Measurements from ENCODE around the gene STXBP5. TPM values are rescaled to one million over a fixed set of nuclear protein-coding genes. Genes with fewer than 3 reads are reported as not detected.
A peak's percentile ranks its signal among the peaks of the same experiment; 100 is the strongest.

STXBP5 gene
- total and polyA plus RNA-seq, 9 of the 15 experiments (the other 6 are each of a cell fraction or from before 2014, with no cell fraction given), result 23.3 to 172 (median 71.5) TPM

DNA sequence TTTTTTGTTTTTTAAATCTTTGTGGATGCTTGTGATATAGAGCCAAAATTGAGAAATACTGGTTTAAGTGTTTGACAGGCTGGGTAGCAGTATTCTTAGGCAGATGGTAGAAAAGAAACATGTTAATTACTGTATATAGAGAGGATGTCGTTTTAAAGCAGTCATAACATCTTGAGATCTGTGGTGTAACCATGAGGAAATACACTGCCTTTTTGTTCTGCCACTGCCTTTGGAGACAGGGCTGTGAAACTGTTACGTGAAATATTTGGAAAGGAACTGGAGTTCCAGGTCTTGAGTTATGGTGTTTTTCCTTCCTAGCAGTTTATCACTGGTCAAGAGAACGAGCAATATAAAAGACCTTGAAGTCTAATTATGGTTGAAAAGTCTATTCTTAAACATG is 19.5 kb downstream of the STXBP5 start (continued):
- TF ChIP-seq, protein P1, sequence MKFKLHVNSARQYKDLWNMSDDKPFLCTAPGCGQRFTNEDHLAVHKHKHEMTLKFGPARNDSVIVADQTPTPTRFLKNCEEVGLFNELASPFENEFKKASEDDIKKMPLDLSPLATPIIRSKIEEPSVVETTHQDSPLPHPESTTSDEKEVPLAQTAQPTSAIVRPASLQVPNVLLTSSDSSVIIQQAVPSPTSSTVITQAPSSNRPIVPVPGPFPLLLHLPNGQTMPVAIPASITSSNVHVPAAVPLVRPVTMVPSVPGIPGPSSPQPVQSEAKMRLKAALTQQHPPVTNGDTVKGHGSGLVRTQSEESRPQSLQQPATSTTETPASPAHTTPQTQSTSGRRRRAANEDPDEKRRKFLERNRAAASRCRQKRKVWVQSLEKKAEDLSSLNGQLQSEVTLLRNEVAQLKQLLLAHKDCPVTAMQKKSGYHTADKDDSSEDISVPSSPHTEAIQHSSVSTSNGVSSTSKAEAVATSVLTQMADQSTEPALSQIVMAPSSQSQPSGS (CRISPR knock-in tag; IDR thresholded peaks at IDR 0.05), result no peak

- intact Hi-C loops (cut with micrococcal nuclease), result no loop called here
- Histone ChIP-seq H3K27ac (ENCODE audit: extremely low read depth, low read depth, low read length) (no peak overlapping the region), H3K79me2 (ENCODE audit: control insufficient read depth, insufficient read depth, low read length) (peaks cover 100% of the 10 kb centered on the region), H4K20me1 (replicated peaks; ENCODE audit: control insufficient read depth, insufficient read depth, low read length) (no peaks in the 10 kb centered on the region), H3K9me3 (replicated peaks; ENCODE audit: control insufficient read depth, insufficient read depth, low read depth, low read length) (no peaks in the 10 kb centered on the region), H3K4me2 (ENCODE audit: insufficient read depth, low read length) (no peak overlapping the region), H2AFZ (ENCODE audit: low read depth, low read length) (no peak overlapping the region), H3K9ac (ENCODE audit: insufficient read depth in 1 of 2, low read depth in 2 of 2, low read length in 2 of 2) (no peak overlapping the region), H3K9me1 (ENCODE audit: control insufficient read depth, insufficient read depth, low read length) (no peaks in the 10 kb centered on the region), H3K27me3 (ENCODE audit: control insufficient read depth in 2 of 2, insufficient read depth in 2 of 2, low read length in 2 of 2) (no peaks in the 10 kb centered on the region), H3K4me3 (no peak overlapping the region), H3K4me1 (replicated peaks in 1 of 2; ENCODE audit: control insufficient read depth in 2 of 2, insufficient read depth in 2 of 2, low read length in 2 of 2) (peaks cover 0 to 31% of the 10 kb centered on the region in 2 experiments; a peak in 3 of 5 replicates), H3K36me3 (ENCODE audit: control insufficient read depth, insufficient read depth, low read length) (peaks cover 97% of the 10 kb centered on the region)
- TF ChIP-seq MYNN (IDR thresholded peaks at IDR 0.05) (peak; percentile 52; the same call in 1 of the 2 replicates), MYNN (CRISPR knock-in tag; IDR thresholded peaks at IDR 0.05) (no peak), THRB (CRISPR knock-in tag; conservative IDR thresholded peaks at IDR 0.05) (0 out of 2 replicates have a peak, but pooled peaks have one; percentile 30), E2F3 (CRISPR knock-in tag; IDR thresholded peaks at IDR 0.05) (no peak), ZNF609 (CRISPR knock-in tag; IDR thresholded peaks at IDR 0.05; ENCODE audit: borderline replicate concordance) (no peak), POLR2AphosphoS5 (IDR thresholded peaks at IDR 0.05; ENCODE audit: control insufficient read depth, insufficient read depth, low read depth, low read length) (peak; percentile 31; the same call in 1 of the 2 replicates), POLR2B (IDR thresholded peaks at IDR 0.05; ENCODE audit: low read depth, partially characterized antibody) (peak; percentile 74), POLR2A (conservative IDR thresholded peaks at IDR 0.05) (peak; percentile 33), POLR2AphosphoS2 (IDR thresholded peaks at IDR 0.05; ENCODE audit: low read length) (peak; percentile 71), POLR2G (IDR thresholded peaks at IDR 0.05; ENCODE audit: low read depth, low read length) (peak; percentile 15; the same call in 1 of the 2 replicates), SUPT5H (IDR thresholded peaks at IDR 0.05) (peak; percentile 63), XRCC3 (IDR thresholded peaks at IDR 0.05) (0 out of 2 replicates have a peak, but pooled peaks have one; percentile 13), THRAP3 (IDR thresholded peaks at IDR 0.05; ENCODE audit: borderline replicate concordance) (peak; percentile 82; the same call in 1 of the 2 replicates), ZNF586 (CRISPR knock-in tag; conservative IDR thresholded peaks at IDR 0.05) (no peak)
- in situ Hi-C loops (cut with MboI), result no loop called here
- FAIRE-seq (no peak), DNase-seq (ENCODE audit: extremely low read depth in 1 of 4, low spot score in 3 of 4) (no peak), ATAC-seq (peak; percentile 6; the same call in 2 of the 3 replicates)
- WGBS (ENCODE audit: insufficient coverage, low coverage, missing lambda C conversion rate), result 80% methylated on average over 2 of the region's 2 CpGs
- CTCF ChIA-PET (ENCODE audit: low intra/inter-chr PET ratio), result no interaction called here
- BruUV-seq (replicated peaks), result no TSS peak
- POLR2A ChIA-PET, result interaction anchor here (2.2 kb wide), 1 partner anchor 10 kb away, joined by 13 read pairs; no protein-coding TSS in a partner anchor
Observed at GRCh38 chr6:147226163-147226724, 22.0 kb downstream of the STXBP5 start.

Data from K562 (cell line).